WERI-Rb-1 (cell line): ENCODE results near the gene SUFU.

Experiments used
- DNase-seq: peaks from one replicate; pipeline ENCODE4 v3.0.0-alpha.2; 2020
- H3K27ac ChIP-seq: fragments of 250-450 bp; sonication (Bioruptor Pico); 2 replicates; pipeline ENCODE4 v1.5.1; 2020; ENCODE audit warnings: mild to moderate bottlenecking, moderate library complexity
- H3K27me3 ChIP-seq: fragments of 250-450 bp; sonication (Bioruptor Pico); 2 replicates; pipeline ENCODE4 v1.5.1; 2021; ENCODE audit warnings: mild to moderate bottlenecking, low read depth, moderate library complexity; ENCODE audit not compliant: insufficient read depth, severe bottlenecking
- H3K36me3 ChIP-seq: fragments of 250-450 bp; sonication (Bioruptor Pico); 2 replicates; pipeline ENCODE4 v1.5.1; 2020; ENCODE audit warnings: mild to moderate bottlenecking, moderate library complexity
- H3K4me3 ChIP-seq: 2 replicates; pipeline ENCODE4 v1.5.1; 2011; ENCODE audit warnings: low read depth, mild to moderate bottlenecking, control low read depth, low read length
- H3K9me3 ChIP-seq: fragments of 250-450 bp; sonication (Bioruptor Pico); 2 replicates; pipeline ENCODE4 v1.5.1; 2021; ENCODE audit warnings: mild to moderate bottlenecking, moderate library complexity; ENCODE audit not compliant: severe bottlenecking
- TF ChIP-seq, protein P1 (sequence below): IDR thresholded peaks from 2 replicates; pipeline ENCODE4 v1.5.1; 2011; ENCODE audit warnings: low read depth, mild to moderate bottlenecking, control low read depth, inconsistent platforms, low read length

SUFU gene

DNA sequence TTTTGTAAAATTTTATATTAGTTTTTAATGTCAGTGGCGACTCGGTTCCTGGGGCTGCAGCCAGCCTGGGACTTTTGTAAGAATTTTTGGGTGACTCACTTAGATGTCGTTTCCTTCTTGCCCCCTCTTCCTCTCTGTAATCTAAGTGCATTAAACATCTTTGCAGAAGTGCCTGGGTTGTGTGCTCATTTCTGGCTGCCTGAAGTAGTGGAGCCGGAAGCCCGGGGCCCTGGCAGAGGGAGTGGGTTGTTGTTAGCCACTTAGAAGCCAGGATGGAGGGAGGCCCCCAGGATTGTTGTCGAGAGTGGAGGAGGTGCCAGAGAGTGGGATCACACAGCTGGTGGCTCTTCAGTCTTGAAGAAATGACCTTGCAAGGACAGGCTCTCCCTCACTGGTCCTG, 129.5 kb downstream of the SUFU start:
- H3K27ac ChIP-seq = no peak overlapping the region

DNA sequence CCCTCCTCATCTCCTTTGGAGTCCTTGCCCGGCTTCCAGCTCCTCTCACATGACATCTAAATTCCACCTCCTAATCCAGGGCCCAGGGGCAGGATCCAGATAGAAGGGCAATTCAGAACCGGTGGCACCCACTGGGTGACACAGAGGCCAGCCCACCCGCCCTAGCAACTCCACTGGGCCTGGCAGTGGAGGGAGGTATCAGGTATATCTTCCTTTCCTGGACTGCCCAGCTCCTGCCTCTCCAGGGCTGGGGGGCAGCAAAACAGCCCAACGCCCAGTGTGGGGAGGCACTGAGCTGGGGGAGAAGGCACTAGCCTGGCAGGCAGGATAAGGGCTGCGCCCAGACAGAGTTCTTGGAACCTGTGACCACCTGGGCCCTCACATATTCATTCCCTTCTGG, 130.1 kb downstream of the SUFU start:
- no peak overlapping the region for H3K4me3 ChIP-seq
- no peaks in the 10 kb centered on the region for H3K9me3 ChIP-seq
- H3K27ac ChIP-seq = no peak overlapping the region
- TF ChIP-seq, protein P1, sequence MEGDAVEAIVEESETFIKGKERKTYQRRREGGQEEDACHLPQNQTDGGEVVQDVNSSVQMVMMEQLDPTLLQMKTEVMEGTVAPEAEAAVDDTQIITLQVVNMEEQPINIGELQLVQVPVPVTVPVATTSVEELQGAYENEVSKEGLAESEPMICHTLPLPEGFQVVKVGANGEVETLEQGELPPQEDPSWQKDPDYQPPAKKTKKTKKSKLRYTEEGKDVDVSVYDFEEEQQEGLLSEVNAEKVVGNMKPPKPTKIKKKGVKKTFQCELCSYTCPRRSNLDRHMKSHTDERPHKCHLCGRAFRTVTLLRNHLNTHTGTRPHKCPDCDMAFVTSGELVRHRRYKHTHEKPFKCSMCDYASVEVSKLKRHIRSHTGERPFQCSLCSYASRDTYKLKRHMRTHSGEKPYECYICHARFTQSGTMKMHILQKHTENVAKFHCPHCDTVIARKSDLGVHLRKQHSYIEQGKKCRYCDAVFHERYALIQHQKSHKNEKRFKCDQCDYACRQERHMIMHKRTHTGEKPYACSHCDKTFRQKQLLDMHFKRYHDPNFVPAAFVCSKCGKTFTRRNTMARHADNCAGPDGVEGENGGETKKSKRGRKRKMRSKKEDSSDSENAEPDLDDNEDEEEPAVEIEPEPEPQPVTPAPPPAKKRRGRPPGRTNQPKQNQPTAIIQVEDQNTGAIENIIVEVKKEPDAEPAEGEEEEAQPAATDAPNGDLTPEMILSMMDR = no peak
- H3K36me3 ChIP-seq = peaks cover 9% of the 10 kb centered on the region
- no peak for DNase-seq
- H3K27me3 ChIP-seq = no peaks in the 10 kb centered on the region

More for the DNA sequence above, 129.5 kb downstream of the SUFU start:
- no peaks in the 10 kb centered on the region for H3K27me3 ChIP-seq
- H3K9me3 ChIP-seq = no peaks in the 10 kb centered on the region
- peaks cover 9% of the 10 kb centered on the region for H3K36me3 ChIP-seq
- TF ChIP-seq, protein P1 = no peak
- no peak overlapping the region for H3K4me3 ChIP-seq
- DNase-seq = no peak

DNA sequence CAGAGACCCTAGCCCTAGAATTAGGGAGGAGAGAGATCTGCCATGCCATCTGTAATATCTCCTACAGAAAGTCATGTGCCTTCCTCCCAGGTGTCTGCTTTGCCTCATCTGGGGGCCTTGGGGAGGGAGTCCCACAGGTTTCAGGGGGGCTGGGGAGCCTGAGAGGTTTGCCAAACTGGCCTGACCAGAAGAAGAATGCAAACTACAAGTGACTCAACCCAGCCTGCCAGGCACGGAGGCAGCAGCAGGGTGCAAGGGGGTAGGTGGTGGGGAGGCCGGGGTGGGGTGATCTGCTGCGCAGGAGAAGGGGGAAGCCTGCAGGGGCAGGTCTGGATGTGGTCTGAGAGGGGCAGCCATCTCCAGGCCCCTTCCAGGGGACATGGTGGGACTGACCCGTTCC, 130.9 kb downstream of the SUFU start:
- TF ChIP-seq, protein P1 = no peak
- Histone ChIP-seq H3K4me3 (no peak overlapping the region), H3K36me3 (peaks cover 9% of the 10 kb centered on the region), H3K9me3 (no peaks in the 10 kb centered on the region), H3K27me3 (no peaks in the 10 kb centered on the region), H3K27ac (no peak overlapping the region)
- DNase-seq = no peak

GRCh38 chr10:102635377-102635776, 131.6 kb downstream of the SUFU start:
- Histone ChIP-seq H3K36me3 (peaks cover 5% of the 10 kb centered on the region), H3K4me3 (no peak overlapping the region), H3K9me3 (no peaks in the 10 kb centered on the region), H3K27me3 (no peaks in the 10 kb centered on the region), H3K27ac (no peak overlapping the region)
- TF ChIP-seq, protein P1 = no peak
- no peak for DNase-seq

- TF ChIP-seq, protein P1 = no peak
- H3K9me3 ChIP-seq = no peaks in the 10 kb centered on the region
- no peak for DNase-seq
- no peaks in the 10 kb centered on the region for H3K36me3 ChIP-seq
- no peaks in the 10 kb centered on the region for H3K27me3 ChIP-seq
- H3K27ac ChIP-seq = no peak overlapping the region
- H3K4me3 ChIP-seq = no peak overlapping the region
These were observed 135.8 kb downstream of the SUFU start for GRCh38 chr10:102639537-102639936.

DNA sequence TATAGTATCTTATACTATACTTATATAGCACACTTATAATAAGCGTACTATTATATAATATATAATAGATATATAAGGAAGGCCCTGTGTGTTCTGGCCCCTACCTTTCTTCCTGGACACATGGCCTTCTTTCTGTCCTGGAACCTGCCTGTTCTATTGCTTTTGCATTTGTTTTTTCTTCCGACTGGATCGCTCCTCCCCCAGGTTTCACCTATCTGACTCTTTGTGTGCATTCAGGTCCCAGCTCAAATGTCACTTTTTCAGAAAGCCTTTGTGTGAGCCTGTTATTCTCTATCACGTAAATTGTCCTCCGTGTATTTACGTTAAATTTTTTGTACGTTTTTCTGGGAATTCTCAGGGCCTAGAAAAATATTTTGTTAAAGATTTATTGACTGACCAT, 137.6 kb downstream of the SUFU start:
- H3K4me3 ChIP-seq = peak overlapping the region; percentile 85
- peak overlapping the region; percentile 95 for H3K27ac ChIP-seq
- no peaks in the 10 kb centered on the region for H3K27me3 ChIP-seq
- TF ChIP-seq, protein P1 = no peak
- DNase-seq = no peak
- peaks cover under 1% of the 10 kb centered on the region; the same call in 1 of the 2 replicates for H3K36me3 ChIP-seq
- H3K9me3 ChIP-seq = no peaks in the 10 kb centered on the region
